ENCODE data around the gene MRPL23.

- TF ChIP-seq, protein P1, sequence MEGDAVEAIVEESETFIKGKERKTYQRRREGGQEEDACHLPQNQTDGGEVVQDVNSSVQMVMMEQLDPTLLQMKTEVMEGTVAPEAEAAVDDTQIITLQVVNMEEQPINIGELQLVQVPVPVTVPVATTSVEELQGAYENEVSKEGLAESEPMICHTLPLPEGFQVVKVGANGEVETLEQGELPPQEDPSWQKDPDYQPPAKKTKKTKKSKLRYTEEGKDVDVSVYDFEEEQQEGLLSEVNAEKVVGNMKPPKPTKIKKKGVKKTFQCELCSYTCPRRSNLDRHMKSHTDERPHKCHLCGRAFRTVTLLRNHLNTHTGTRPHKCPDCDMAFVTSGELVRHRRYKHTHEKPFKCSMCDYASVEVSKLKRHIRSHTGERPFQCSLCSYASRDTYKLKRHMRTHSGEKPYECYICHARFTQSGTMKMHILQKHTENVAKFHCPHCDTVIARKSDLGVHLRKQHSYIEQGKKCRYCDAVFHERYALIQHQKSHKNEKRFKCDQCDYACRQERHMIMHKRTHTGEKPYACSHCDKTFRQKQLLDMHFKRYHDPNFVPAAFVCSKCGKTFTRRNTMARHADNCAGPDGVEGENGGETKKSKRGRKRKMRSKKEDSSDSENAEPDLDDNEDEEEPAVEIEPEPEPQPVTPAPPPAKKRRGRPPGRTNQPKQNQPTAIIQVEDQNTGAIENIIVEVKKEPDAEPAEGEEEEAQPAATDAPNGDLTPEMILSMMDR (IDR thresholded peaks at IDR 0.05; ENCODE audit: insufficient read depth, low read depth, low read length) = no peak
- TF ChIP-seq EZH2 (IDR thresholded peaks at IDR 0.05; ENCODE audit: insufficient read depth, low read length) = no peak
Observed at GRCh38 chr11:1909524-1909923, 37.6 kb upstream of the MRPL23 start.

All from astrocyte (in vitro differentiated cells and primary cell).